H1 (cell line): Measurements from ENCODE around the gene SEC16A. TPM values are rescaled to one million over a fixed set of nuclear protein-coding genes. Genes with fewer than 3 reads are reported as not detected.

Experiments used
- BACH1 ChIP-seq: IDR thresholded peaks from 2 replicates; pipeline ENCODE4 v1.6.1; 2012; ENCODE audit warnings: low read length, improper control_type of control experiment
- EP300 ChIP-seq, 2 experiments: IDR thresholded peaks; 1 replicate in 1 of 2; 2 replicates in 1 of 2; pipeline ENCODE4 v1.6.1; 2011 to 2012; ENCODE audit warnings: low read depth in 2 of 2, low read length in 2 of 2, mild to moderate bottlenecking in 2 of 2, borderline replicate concordance in 1 of 2, inconsistent platforms in 1 of 2, moderate library complexity in 1 of 2
- HDAC6 ChIP-seq: IDR thresholded peaks from one replicate; pipeline ENCODE4 v1.7.1; 2012; ENCODE audit warnings: low read depth, mild to moderate bottlenecking, inconsistent platforms, low read length, moderate library complexity
- KDM4A ChIP-seq: IDR thresholded peaks from one replicate; pipeline ENCODE4 v1.7.1; 2012; ENCODE audit warnings: low read depth, mild to moderate bottlenecking, moderate library complexity, low read length, inconsistent platforms; ENCODE audit not compliant: severe bottlenecking
- PHF8 ChIP-seq: fragments of 200-600 bp; sonication (generic); conservative IDR thresholded peaks from 2 replicates; pipeline ENCODE4 v1.7.1; 2012; ENCODE audit warnings: low read depth, mild to moderate bottlenecking, inconsistent platforms, low read length, moderate library complexity
- RAD21 ChIP-seq, 2 experiments: IDR thresholded peaks in 1 of 2; conservative IDR thresholded peaks in 1 of 2; 2 replicates each; pipeline ENCODE4 v1.6.1; 2011; ENCODE audit warnings: low read depth in 2 of 2, low read length in 2 of 2, improper control_type of control experiment in 1 of 2, inconsistent platforms in 1 of 2, mild to moderate bottlenecking in 1 of 2, moderate library complexity in 1 of 2
- RBBP5 ChIP-seq: IDR thresholded peaks from 2 replicates; pipeline ENCODE4 v1.7.1; 2012; ENCODE audit warnings: low read depth, mild to moderate bottlenecking, inconsistent platforms, low read length, moderate library complexity, borderline replicate concordance
- RFX5 ChIP-seq: IDR thresholded peaks from 2 replicates; pipeline ENCODE4 v1.6.1; 2011; ENCODE audit warnings: low read depth, low read length, improper control_type of control experiment, borderline replicate concordance
- SIRT6 ChIP-seq: IDR thresholded peaks from one replicate; pipeline ENCODE4 v1.7.1; 2012; ENCODE audit warnings: low read length, inconsistent platforms
- TEAD4 ChIP-seq: IDR thresholded peaks from 2 replicates; pipeline ENCODE4 v1.6.1; 2012; ENCODE audit warnings: low read depth, low read length, inconsistent platforms, mixed read lengths
- polyA plus RNA-seq, 7 experiments: library from polyadenylated mRNA; depleted of rRNA in 3 of 7; stranded (reverse) in 5 of 7; unstranded in 2 of 7; fragments of >200 nt in 5 of 7; fragments of 200-250 nt in 2 of 7; gene quantifications; 1 replicate in 5 of 7; 2 replicates in 1 of 7; 4 replicates in 1 of 7; pipeline versions ENCODE4 v1.2.1 to v1.2.3, GENCODE V29; 2011 to 2013; ENCODE audit warnings: missing spikeins in 2 of 7, mixed read lengths in 2 of 7
- total RNA-seq: library from RNA; stranded (reverse); fragmentation: NEBNext Ultra II Directional; extraction: Animal tissue kit (Norgen Biotek cat#: 25700); gene quantifications from 2 replicates; pipeline ENCODE4 v1.2.1, GENCODE V29; 2021
- TF ChIP-seq, protein P1 (sequence below): IDR thresholded peaks from 2 replicates; pipeline ENCODE4 v1.6.1; 2012; ENCODE audit warnings: inconsistent platforms

Gene SEC16A
- total and polyA plus RNA-seq, 2 of the 8 experiments (the other 6 are each of a cell fraction or from before 2014, with no cell fraction given) = 21.6 to 49.0 TPM

DNA sequence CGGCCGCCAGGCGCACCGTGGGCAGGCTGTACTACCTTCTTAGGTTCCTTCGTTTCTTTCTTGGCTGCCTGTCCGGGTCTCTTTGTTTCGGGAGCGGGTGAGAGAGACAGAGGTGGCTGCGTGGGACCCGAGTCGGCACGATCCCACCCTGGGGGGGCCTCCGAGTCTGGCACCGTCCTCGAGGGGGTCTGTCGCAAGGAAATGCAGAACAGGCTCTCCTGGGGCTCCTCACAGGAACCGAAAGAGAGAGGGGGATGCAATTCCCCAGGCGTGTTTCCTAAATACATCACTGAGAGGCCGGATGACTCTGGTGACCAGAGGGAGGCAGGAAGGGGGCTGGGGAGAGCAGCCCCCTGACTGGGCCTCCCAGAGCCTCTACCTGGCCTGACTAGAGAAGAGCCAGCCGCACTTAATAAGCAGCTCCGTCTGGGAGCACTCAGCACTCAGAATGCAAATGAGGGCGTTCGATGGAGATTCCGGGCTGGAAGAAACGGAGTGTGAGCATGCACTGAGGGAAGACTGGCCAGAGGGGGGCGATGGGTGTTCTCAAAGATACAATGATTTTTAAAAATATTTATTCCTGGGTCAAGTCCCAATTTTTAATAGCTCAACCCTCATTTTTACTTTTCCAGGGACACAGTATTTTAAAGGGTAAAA lies 31.5 kb downstream of the SEC16A start (continued):
- no peak for TF ChIP-seq EP300 (IDR thresholded peaks at IDR 0.05; ENCODE audit: borderline replicate concordance in 1 of 2, low read depth in 2 of 2, low read length in 2 of 2)
- TF ChIP-seq PHF8 = no peak
- no peak for TF ChIP-seq KDM4A
- no peak for TF ChIP-seq RFX5
- TF ChIP-seq, protein P1, sequence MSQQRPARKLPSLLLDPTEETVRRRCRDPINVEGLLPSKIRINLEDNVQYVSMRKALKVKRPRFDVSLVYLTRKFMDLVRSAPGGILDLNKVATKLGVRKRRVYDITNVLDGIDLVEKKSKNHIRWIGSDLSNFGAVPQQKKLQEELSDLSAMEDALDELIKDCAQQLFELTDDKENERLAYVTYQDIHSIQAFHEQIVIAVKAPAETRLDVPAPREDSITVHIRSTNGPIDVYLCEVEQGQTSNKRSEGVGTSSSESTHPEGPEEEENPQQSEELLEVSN = no peak
- no peak for TF ChIP-seq RBBP5
- TF ChIP-seq TEAD4 = no peak
- TF ChIP-seq RAD21 (IDR thresholded peaks at IDR 0.05 in 1 of 2, conservative IDR thresholded peaks at IDR 0.05 in 1 of 2; ENCODE audit: low read depth in 2 of 2, low read length in 2 of 2) = no peak
- no peak for TF ChIP-seq SIRT6
- no peak for TF ChIP-seq BACH1
- no peak for TF ChIP-seq HDAC6
